ENCODE results near the gene TPD52L2.
"Not testable (repeated sequence)": the region's sequence is repeated elsewhere in the genome, so short reads cannot be mapped to it uniquely, and the experiment has no call there.

TPD52L2 gene

GRCh38 chr20:63877755-63878470 lies 12.8 kb downstream of the TPD52L2 start:
- in situ Hi-C loops (cut with MboI; ENCODE audit: low sequenced_read_pairs) = no loop called here

- in situ Hi-C loops (cut with MboI; ENCODE audit: low sequenced_read_pairs) = no loop called here
These were observed 14.0 kb downstream of the TPD52L2 start for GRCh38 chr20:63878899-63879663.

- in situ Hi-C loops (cut with MboI; ENCODE audit: low sequenced_read_pairs) = not testable (repeated sequence)
These were observed 15.8 kb downstream of the TPD52L2 start for GRCh38 chr20:63880901-63881300.

GRCh38 chr20:63881451-63882226 lies 16.6 kb downstream of the TPD52L2 start:
- in situ Hi-C loops (cut with MboI; ENCODE audit: low sequenced_read_pairs) = no loop called here

GRCh38 chr20:63882257-63883200 lies 17.5 kb downstream of the TPD52L2 start:
- in situ Hi-C loops (cut with MboI; ENCODE audit: low sequenced_read_pairs) = no loop called here

- in situ Hi-C loops (cut with MboI; ENCODE audit: low sequenced_read_pairs) = no loop called here
These were observed 18.1 kb downstream of the TPD52L2 start for GRCh38 chr20:63883201-63883593.

- in situ Hi-C loops (cut with MboI; ENCODE audit: low sequenced_read_pairs) = no loop called here
These were observed 19.6 kb downstream of the TPD52L2 start for GRCh38 chr20:63884506-63885263.

- in situ Hi-C loops (cut with MboI; ENCODE audit: low sequenced_read_pairs) = no loop called here
These were observed 20.4 kb downstream of the TPD52L2 start for GRCh38 chr20:63885264-63886053.

GRCh38 chr20:63886054-63886419 lies 21.0 kb downstream of the TPD52L2 start:
- in situ Hi-C loops (cut with MboI; ENCODE audit: low sequenced_read_pairs) = no loop called here

- in situ Hi-C loops (cut with MboI; ENCODE audit: low sequenced_read_pairs) = no loop called here
These were observed 21.9 kb downstream of the TPD52L2 start for GRCh38 chr20:63886921-63887320.

GRCh38 chr20:63889241-63890200 lies 24.5 kb downstream of the TPD52L2 start:
- in situ Hi-C loops (cut with MboI; ENCODE audit: low sequenced_read_pairs) = no loop called here

- in situ Hi-C loops (cut with MboI; ENCODE audit: low sequenced_read_pairs) = no loop called here
These were observed 25.1 kb downstream of the TPD52L2 start for GRCh38 chr20:63890201-63890576.

GRCh38 chr20:63890616-63891015 lies 25.5 kb downstream of the TPD52L2 start:
- in situ Hi-C loops (cut with MboI; ENCODE audit: low sequenced_read_pairs) = no loop called here

- in situ Hi-C loops (cut with MboI; ENCODE audit: low sequenced_read_pairs) = no loop called here
These were observed 26.3 kb downstream of the TPD52L2 start for GRCh38 chr20:63891061-63892002.

- in situ Hi-C loops (cut with MboI; ENCODE audit: low sequenced_read_pairs) = no loop called here
These were observed 27.3 kb downstream of the TPD52L2 start for GRCh38 chr20:63892402-63892801.

GRCh38 chr20:63893999-63894357 lies 28.9 kb downstream of the TPD52L2 start:
- in situ Hi-C loops (cut with MboI; ENCODE audit: low sequenced_read_pairs) = no loop called here

Measured in HL-60/S4 treated with phorbol 12-myristate 13-acetate at 8.2 ng/mL for 4 days and 3 days (cell line).